H7 (cell line): ENCODE results near the gene KDM1B. TPM values are rescaled to one million over a fixed set of nuclear protein-coding genes. Genes with fewer than 3 reads are reported as not detected.
"Not testable (repeated sequence)": the region's sequence is repeated elsewhere in the genome, so short reads cannot be mapped to it uniquely, and the experiment has no call there.

Source experiments
- DNase-seq: peaks from one replicate; pipeline ENCODE4 v3.0.0; 2012
- H3K27me3 ChIP-seq: 2 replicates; pipeline ENCODE4 v1.6.0; 2011; ENCODE audit warnings: mild to moderate bottlenecking, low read length; ENCODE audit not compliant: control insufficient read depth, insufficient read depth
- H3K36me3 ChIP-seq: replicated peaks from 2 replicates; pipeline ENCODE4 v1.5.1; 2011; ENCODE audit warnings: low read length; ENCODE audit not compliant: control insufficient read depth, insufficient read depth
- H3K4me3 ChIP-seq: 2 replicates; pipeline ENCODE4 v1.5.1; 2011; ENCODE audit warnings: low read depth, mild to moderate bottlenecking, control low read depth, low read length, moderate library complexity; ENCODE audit not compliant: insufficient read depth
- total RNA-seq: library from RNA; depleted of rRNA; stranded (reverse); fragments of >200 nt; shearing (Covaris generic); gene quantifications from 2 replicates; pipeline ENCODE4 v1.2.3, GENCODE V29; 2014

The KDM1B gene
- total RNA-seq, 1 experiment from 2014 or later = 6.8 TPM

DNA sequence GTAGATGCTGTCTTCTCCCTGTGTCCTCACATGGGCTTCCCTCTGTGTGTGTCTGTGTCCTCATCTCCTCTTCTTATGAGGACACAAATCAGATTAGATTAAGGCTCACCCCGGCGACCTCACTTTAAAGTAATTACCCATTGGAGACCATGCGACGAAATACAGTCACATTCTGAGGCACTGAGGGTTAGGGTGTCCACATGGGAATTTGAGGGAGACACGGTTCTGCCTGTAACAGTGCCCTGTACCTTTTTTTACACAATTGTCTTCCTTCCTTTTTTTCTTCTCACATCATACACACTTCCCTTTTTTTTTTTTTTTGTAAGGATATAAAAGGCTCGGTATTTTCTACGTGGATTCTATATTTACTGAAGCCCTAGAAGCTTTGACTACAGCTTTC lies 60.2 kb downstream of the KDM1B start:
- no peak for DNase-seq
- Histone ChIP-seq H3K4me3 (no peak overlapping the region), H3K27me3 (no peaks in the 10 kb centered on the region), H3K36me3 (peaks cover 2% of the 10 kb centered on the region; the same call in 1 of the 2 replicates)

DNA sequence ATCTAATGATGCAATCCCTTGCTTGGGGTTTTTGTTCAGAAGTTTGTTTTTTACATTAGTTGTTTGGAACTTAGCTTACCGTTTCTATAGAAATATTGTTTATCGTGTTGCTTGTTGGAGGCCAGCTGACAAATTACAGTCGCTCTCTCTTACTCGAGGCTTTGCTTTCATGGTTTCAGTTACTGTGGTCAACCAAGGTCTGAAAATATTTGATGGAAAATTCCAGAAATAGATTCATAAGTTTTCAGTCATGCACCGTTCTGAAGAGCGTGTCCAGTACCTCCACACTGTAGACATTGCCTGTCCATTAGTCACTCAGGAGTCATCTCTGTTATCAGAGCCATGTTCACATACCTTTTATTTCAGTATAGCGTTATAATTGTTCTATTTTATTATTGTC lies 61.2 kb downstream of the KDM1B start:
- H3K36me3 ChIP-seq = peaks cover 2% of the 10 kb centered on the region; the same call in 1 of the 2 replicates
- H3K27me3 ChIP-seq = no peaks in the 10 kb centered on the region
- H3K4me3 ChIP-seq = no peak overlapping the region
- no peak for DNase-seq

GRCh38 chr6:18218233-18218632 lies 63.0 kb downstream of the KDM1B start:
- no peak for DNase-seq
- no peaks in the 10 kb centered on the region; the same call in 1 of the 2 replicates for H3K36me3 ChIP-seq
- H3K27me3 ChIP-seq = no peaks in the 10 kb centered on the region
- no peak overlapping the region for H3K4me3 ChIP-seq

DNA sequence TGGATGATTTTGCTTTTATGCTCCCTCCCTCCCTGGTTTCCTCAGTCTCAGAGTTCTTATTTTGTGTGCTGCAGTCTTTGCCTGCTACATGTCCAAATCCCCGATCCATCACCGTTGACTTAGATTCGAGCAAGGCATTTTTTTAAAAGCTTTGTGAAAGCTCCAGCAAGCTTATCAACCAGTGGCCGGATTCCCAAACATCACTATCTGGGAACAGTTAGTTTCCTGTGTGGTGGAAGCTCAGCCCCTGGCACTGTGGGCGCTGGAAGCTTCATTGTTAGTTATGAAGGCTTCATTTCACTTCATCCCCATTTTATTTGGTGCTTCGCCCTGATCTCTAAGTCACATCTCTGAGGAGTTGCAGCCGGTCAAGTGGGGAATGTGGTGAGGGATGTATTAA lies 64.4 kb downstream of the KDM1B start:
- Histone ChIP-seq H3K4me3 (no peak overlapping the region), H3K36me3 (peaks cover 3% of the 10 kb centered on the region), H3K27me3 (no peaks in the 10 kb centered on the region)
- DNase-seq = no peak

DNA sequence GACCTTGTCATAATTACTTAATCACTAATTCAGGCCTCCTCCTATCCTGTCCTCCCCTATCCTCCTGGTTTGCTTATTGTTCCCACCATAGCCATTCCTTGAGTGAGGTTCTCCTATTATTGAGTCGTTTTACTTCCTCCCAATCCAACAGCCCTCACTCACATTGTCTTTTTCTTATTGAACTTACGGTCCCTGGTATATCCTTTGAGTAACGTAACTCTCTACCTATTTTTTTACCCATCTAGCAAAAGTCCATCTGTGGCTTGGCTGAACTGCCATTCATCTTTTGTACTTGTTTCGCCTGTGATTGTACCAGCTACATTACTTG lies 66.0 kb downstream of the KDM1B start:
- DNase-seq = no peak
- Histone ChIP-seq H3K36me3 (peaks cover 7% of the 10 kb centered on the region), H3K27me3 (no peaks in the 10 kb centered on the region), H3K4me3 (no peak overlapping the region)

GRCh38 chr6:18226451-18227105 lies 71.4 kb downstream of the KDM1B start:
- DNase-seq, H3K27me3 ChIP-seq, H3K4me3 ChIP-seq: not testable (repeated sequence)
- H3K36me3 ChIP-seq = peaks cover 15% of the 10 kb centered on the region

GRCh38 chr6:18227166-18227565 lies 71.9 kb downstream of the KDM1B start:
- H3K4me3 ChIP-seq = not testable (repeated sequence)
- peaks cover 15% of the 10 kb centered on the region for H3K36me3 ChIP-seq

DNA sequence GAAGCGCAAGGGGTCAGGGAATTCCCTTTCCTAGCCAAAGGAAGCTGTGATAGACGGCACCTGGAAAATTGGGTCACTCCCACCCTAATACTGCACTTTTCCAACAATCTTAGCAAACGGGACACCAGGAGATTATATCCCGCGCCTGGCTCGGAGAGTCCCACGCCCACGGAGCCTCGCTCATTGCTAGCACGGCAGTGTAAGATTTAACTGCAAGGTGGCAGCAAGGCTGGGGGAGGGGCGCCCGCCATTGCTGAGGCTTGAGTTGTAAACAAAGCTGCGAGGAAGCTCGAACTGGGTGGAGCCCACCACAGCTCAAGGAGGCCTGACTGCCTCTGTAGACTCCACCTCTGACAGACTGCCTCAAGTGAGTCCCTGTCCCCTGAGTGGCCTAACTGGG lies 73.4 kb downstream of the KDM1B start:
- DNase-seq, H3K4me3 ChIP-seq: not testable (repeated sequence)
- H3K36me3 ChIP-seq = peaks cover 15% of the 10 kb centered on the region

More at GRCh38 chr6:18227166-18227565, 71.9 kb downstream of the KDM1B start:
- not testable (repeated sequence) for H3K27me3 ChIP-seq, DNase-seq

GRCh38 chr6:18231856-18232255 lies 76.6 kb downstream of the KDM1B start:
- H3K27me3 ChIP-seq, H3K4me3 ChIP-seq, DNase-seq: not testable (repeated sequence)
- peaks cover 25% of the 10 kb centered on the region for H3K36me3 ChIP-seq

More for the DNA sequence above, 73.4 kb downstream of the KDM1B start:
- not testable (repeated sequence) for H3K27me3 ChIP-seq

DNA sequence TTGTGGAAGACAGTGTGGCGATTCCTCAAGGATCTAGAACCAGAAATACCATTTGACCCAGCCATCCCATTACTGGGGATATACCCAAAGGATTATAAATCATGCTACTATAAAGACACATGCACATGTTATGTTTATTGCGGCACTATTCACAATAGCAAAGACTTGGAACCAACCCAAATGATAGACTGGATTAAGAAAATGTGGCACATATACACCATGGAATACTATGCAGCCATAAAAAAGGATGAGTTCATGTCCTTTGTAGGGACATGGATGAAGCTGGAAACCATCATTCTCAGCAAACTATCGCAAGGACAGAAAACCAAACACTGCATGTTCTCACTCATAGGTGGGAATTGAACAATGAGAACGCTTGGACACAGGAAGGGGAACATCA lies 78.5 kb downstream of the KDM1B start:
- not testable (repeated sequence) for DNase-seq, H3K4me3 ChIP-seq, H3K27me3 ChIP-seq
- peaks cover 21% of the 10 kb centered on the region for H3K36me3 ChIP-seq

DNA sequence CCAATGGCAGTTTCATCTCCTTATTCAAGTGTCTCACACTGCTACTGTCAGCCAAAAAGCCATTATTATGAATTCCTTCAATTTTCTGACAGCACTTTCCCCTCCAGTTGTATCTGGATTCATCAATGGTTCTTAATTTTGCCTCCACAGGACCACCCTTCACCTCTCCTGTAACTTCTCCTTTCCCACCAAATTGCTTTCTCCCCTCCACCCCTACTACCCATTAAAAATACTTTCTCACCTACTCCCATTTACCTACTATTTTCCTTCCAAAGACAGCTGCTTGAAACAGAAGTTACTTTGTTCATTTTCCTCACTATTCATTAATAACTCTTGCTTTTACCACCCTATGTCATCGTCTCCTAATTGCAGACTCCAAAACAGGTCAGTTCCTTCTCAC lies 79.3 kb downstream of the KDM1B start:
- H3K36me3 ChIP-seq = peaks cover 21% of the 10 kb centered on the region
- no peak overlapping the region for H3K4me3 ChIP-seq
- H3K27me3 ChIP-seq = no peaks in the 10 kb centered on the region
- no peak for DNase-seq

DNA sequence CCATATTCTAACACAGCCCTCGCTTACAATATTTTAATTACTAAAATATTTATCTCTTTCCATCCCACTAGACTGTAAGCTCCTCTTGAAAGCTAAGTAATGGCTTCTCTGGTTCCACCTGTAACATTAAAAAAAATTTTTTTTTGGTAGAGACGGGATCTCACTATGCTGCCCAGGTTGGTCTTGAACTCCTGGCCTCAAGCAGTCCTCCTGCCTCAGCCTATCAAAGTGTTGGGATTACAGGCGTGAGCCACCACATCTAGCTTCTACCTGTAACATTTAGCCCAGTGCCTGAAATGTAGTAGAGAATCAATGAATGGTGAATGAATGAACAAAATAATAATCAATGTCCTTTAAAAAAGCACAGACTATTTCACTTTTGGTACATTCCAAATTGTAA lies 80.3 kb downstream of the KDM1B start:
- Histone ChIP-seq H3K36me3 (peaks cover 21% of the 10 kb centered on the region), H3K27me3 (no peaks in the 10 kb centered on the region), H3K4me3 (no peak overlapping the region)
- DNase-seq = no peak

GRCh38 chr6:18237167-18237566 lies 81.9 kb downstream of the KDM1B start:
- H3K36me3 ChIP-seq = peaks cover 23% of the 10 kb centered on the region
- no peak for DNase-seq

DNA sequence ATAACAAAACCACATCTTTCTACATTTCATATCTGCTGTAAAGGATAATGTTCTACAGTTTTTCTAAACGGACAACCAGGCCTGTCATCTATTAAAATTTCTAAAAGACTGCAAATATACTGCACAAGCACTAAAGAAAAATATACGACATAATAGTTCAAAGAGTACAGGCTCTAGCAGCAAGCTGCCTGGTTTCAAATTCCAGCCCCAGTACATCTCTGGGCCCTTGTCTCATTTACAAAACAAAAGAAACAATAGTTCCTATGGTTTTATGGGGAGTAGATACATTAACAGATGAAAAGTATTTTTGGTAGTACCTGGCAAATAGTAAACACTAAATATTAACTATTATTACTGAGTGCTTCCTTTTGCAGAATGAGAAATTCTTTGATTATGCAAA lies 85.0 kb downstream of the KDM1B start:
- Histone ChIP-seq H3K27me3 (no peaks in the 10 kb centered on the region), H3K4me3 (no peak overlapping the region), H3K36me3 (peaks cover 25% of the 10 kb centered on the region)
- no peak for DNase-seq

More at GRCh38 chr6:18237167-18237566, 81.9 kb downstream of the KDM1B start:
- H3K27me3 ChIP-seq = no peaks in the 10 kb centered on the region
- H3K4me3 ChIP-seq = no peak overlapping the region

DNA sequence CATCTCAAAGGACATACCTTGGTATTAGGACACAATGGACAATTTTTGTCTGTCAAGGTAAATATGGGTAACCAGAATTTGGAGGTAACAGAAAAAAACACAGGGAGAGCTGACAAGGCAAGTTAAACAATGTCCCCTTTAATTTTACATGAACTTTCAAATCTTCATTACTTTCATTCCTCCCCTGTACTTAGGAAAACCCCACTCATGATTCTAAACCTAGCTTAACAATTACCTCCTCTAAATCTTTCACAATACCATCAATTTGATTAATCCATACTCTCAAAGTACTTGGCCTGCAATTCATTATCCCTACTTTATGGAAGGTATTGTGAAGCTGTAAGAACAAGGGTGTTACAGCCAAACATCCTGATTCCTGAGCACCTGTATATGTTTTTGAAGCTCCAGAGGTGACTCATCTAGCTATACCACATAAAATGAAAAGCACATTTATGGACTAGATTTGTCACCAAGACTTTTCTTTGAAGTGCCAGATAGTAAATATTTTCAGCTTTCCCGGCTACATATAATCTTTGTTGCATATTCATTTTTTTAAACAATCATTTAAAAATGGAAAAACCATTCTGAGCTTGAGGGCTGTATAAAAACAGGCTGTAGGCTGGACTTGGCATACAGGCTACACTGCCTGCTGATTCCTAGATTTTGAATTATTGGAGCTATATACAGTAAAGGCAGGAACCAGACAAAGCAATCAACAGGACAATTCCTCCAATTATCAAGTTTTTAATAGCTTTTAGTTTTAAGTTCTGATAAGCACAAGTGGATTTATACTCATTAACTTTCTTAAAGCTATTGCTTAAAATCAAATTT lies 86.2 kb downstream of the KDM1B start:
- Histone ChIP-seq H3K36me3 (peaks cover 22% of the 10 kb centered on the region), H3K4me3 (no peak overlapping the region), H3K27me3 (no peaks in the 10 kb centered on the region)
- DNase-seq = no peak
